Measurements from ENCODE around the gene KNDC1. TPM values are rescaled to one million over a fixed set of nuclear protein-coding genes. Genes with fewer than 3 reads are reported as not detected.
"Not testable (repeated sequence)": the region's sequence is repeated elsewhere in the genome, so short reads cannot be mapped to it uniquely, and the experiment has no call there.

Gene KNDC1
- total RNA-seq, 5 donors from 2014 or later (not counting 1 experiment from before 2014, with no cell fraction given), result 0.09 to 1.2 (median 0.35) TPM

GRCh38 chr10:133133471-133134231, 26.4 kb upstream of the KNDC1 start:
- ChIA-PET POLR2A (no interaction called here), CTCF (no interaction called here)
- Histone ChIP-seq H3K27ac (ENCODE audit: low read length) (no peak overlapping the region), H3K36me3 (ENCODE audit: control insufficient read depth in 2 of 2, extremely low read depth in 1 of 2, insufficient read depth in 1 of 2, low read length in 1 of 2) (no peaks in the 10 kb centered on the region), H3K9me3 (no peaks in the 10 kb centered on the region), H3K27me3 (replicated peaks in 1 of 2; ENCODE audit: control insufficient read depth in 2 of 2, extremely low read depth in 1 of 2, insufficient read depth in 2 of 2, low read length in 1 of 2) (no peaks in the 10 kb centered on the region), H3K4me1 (ENCODE audit: control insufficient read depth in 1 of 2, extremely low read depth in 1 of 2, insufficient read depth in 2 of 2, low read length in 2 of 2) (no peaks in the 10 kb centered on the region), H3K4me3 (ENCODE audit: control insufficient read depth in 1 of 2, extremely low read depth in 1 of 2, low read length in 1 of 2) (no peak overlapping the region)
- H3K27me3 Mint-ChIP-seq, result no peaks in the 10 kb centered on the region
- no peak for ATAC-seq (replicated peaks in 1 of 4)
- 89% methylated on average over 20 of the region's 20 CpGs for whole genome bisulfite sequencing (ENCODE audit: insufficient coverage)
- no peaks in the 10 kb centered on the region for H3K9me3 Mint-ChIP-seq
- H3K4me1 Mint-ChIP-seq, result peaks cover 0 to 3% (median 0%) of the 10 kb centered on the region in 3 donors
- H3K4me3 Mint-ChIP-seq, result no peak overlapping the region
- H3K27ac Mint-ChIP-seq, result no peak overlapping the region
- no peak for DNase-seq
- no peaks in the 10 kb centered on the region for H3K36me3 Mint-ChIP-seq

GRCh38 chr10:133134411-133135115, 25.5 kb upstream of the KNDC1 start:
- Mint-ChIP-seq H3K9me3 (no peaks in the 10 kb centered on the region), H3K36me3 (no peaks in the 10 kb centered on the region)
- WGBS (ENCODE audit: insufficient coverage), result 79% methylated on average over 16 of the region's 20 CpGs

GRCh38 chr10:133135116-133135465, 24.9 kb upstream of the KNDC1 start:
- Mint-ChIP-seq H3K27ac (no peak overlapping the region), H3K4me1 (peaks cover 0 to 3% (median 0%) of the 10 kb centered on the region in 3 donors), H3K4me3 (no peak overlapping the region), H3K9me3 (no peaks in the 10 kb centered on the region), H3K36me3 (no peaks in the 10 kb centered on the region), H3K27me3 (no peaks in the 10 kb centered on the region)
- H3K4me1 ChIP-seq (ENCODE audit: control insufficient read depth in 1 of 2, extremely low read depth in 1 of 2, insufficient read depth in 2 of 2, low read length in 2 of 2), result no peaks in the 10 kb centered on the region
- ATAC-seq (replicated peaks in 1 of 4) (no peak), DNase-seq (no peak)
- H3K36me3 ChIP-seq (ENCODE audit: control insufficient read depth in 2 of 2, extremely low read depth in 1 of 2, insufficient read depth in 1 of 2, low read length in 1 of 2), result no peaks in the 10 kb centered on the region
- POLR2A ChIA-PET, result no interaction called here
- no peak overlapping the region for H3K27ac ChIP-seq (ENCODE audit: low read length)
- no peak overlapping the region for H3K4me3 ChIP-seq (ENCODE audit: control insufficient read depth in 1 of 2, extremely low read depth in 1 of 2, low read length in 1 of 2)
- WGBS (ENCODE audit: insufficient coverage), result 96% methylated on average over 8 of the region's 8 CpGs
- CTCF ChIA-PET, result no interaction called here
- H3K27me3 ChIP-seq (replicated peaks in 1 of 2; ENCODE audit: control insufficient read depth in 2 of 2, extremely low read depth in 1 of 2, insufficient read depth in 2 of 2, low read length in 1 of 2), result peaks cover 0 to 7% of the 10 kb centered on the region in 2 experiments
- H3K9me3 ChIP-seq, result no peaks in the 10 kb centered on the region

More at GRCh38 chr10:133134411-133135115, 25.5 kb upstream of the KNDC1 start:
- peaks cover 0 to 3% of the 10 kb centered on the region in 2 experiments for H3K27me3 ChIP-seq (replicated peaks in 1 of 2; ENCODE audit: control insufficient read depth in 2 of 2, extremely low read depth in 1 of 2, insufficient read depth in 2 of 2, low read length in 1 of 2)
- H3K4me3 ChIP-seq (ENCODE audit: control insufficient read depth in 1 of 2, extremely low read depth in 1 of 2, low read length in 1 of 2), result no peak overlapping the region
- H3K36me3 ChIP-seq (ENCODE audit: control insufficient read depth in 2 of 2, extremely low read depth in 1 of 2, insufficient read depth in 1 of 2, low read length in 1 of 2), result no peaks in the 10 kb centered on the region
- ATAC-seq (replicated peaks in 1 of 4), result no peak
- no peak overlapping the region for H3K4me3 Mint-ChIP-seq
- ChIA-PET POLR2A (no interaction called here), CTCF (no interaction called here)
- no peaks in the 10 kb centered on the region for H3K9me3 ChIP-seq
- H3K4me1 Mint-ChIP-seq, result peaks cover 0 to 3% (median 0%) of the 10 kb centered on the region in 3 donors
- H3K27me3 Mint-ChIP-seq, result no peaks in the 10 kb centered on the region
- no peak for DNase-seq
- H3K27ac Mint-ChIP-seq, result no peak overlapping the region
- H3K27ac ChIP-seq (ENCODE audit: low read length), result no peak overlapping the region
- H3K4me1 ChIP-seq (ENCODE audit: control insufficient read depth in 1 of 2, extremely low read depth in 1 of 2, insufficient read depth in 2 of 2, low read length in 2 of 2), result no peaks in the 10 kb centered on the region

- peaks cover 0 to 31% of the 10 kb centered on the region in 2 experiments for H3K27me3 ChIP-seq (replicated peaks in 1 of 2; ENCODE audit: control insufficient read depth in 2 of 2, extremely low read depth in 1 of 2, insufficient read depth in 2 of 2, low read length in 1 of 2)
- H3K4me3 Mint-ChIP-seq; H3K27ac ChIP-seq (ENCODE audit: low read length); CTCF ChIA-PET; POLR2A ChIA-PET; H3K4me3 ChIP-seq (ENCODE audit: control insufficient read depth in 1 of 2, extremely low read depth in 1 of 2, low read length in 1 of 2); H3K9me3 ChIP-seq; ATAC-seq (replicated peaks in 1 of 4); H3K4me1 Mint-ChIP-seq; DNase-seq; H3K9me3 Mint-ChIP-seq; H3K27me3 Mint-ChIP-seq; H3K27ac Mint-ChIP-seq; H3K4me1 ChIP-seq (ENCODE audit: control insufficient read depth in 1 of 2, extremely low read depth in 1 of 2, insufficient read depth in 2 of 2, low read length in 2 of 2); H3K36me3 Mint-ChIP-seq; H3K36me3 ChIP-seq (ENCODE audit: control insufficient read depth in 2 of 2, extremely low read depth in 1 of 2, insufficient read depth in 1 of 2, low read length in 1 of 2): not testable (repeated sequence)
- 89% methylated on average over 3 of the region's 12 CpGs for WGBS (ENCODE audit: insufficient coverage)
These were observed 22.4 kb upstream of the KNDC1 start for GRCh38 chr10:133137486-133138145.

- Histone ChIP-seq H3K36me3 (ENCODE audit: control insufficient read depth in 2 of 2, extremely low read depth in 1 of 2, insufficient read depth in 1 of 2, low read length in 1 of 2) (no peaks in the 10 kb centered on the region), H3K9me3 (no peaks in the 10 kb centered on the region), H3K4me3 (ENCODE audit: control insufficient read depth in 1 of 2, extremely low read depth in 1 of 2, low read length in 1 of 2) (no peak overlapping the region), H3K4me1 (ENCODE audit: control insufficient read depth in 1 of 2, extremely low read depth in 1 of 2, insufficient read depth in 2 of 2, low read length in 2 of 2) (no peaks in the 10 kb centered on the region), H3K27ac (ENCODE audit: low read length) (no peak overlapping the region), H3K27me3 (replicated peaks in 1 of 2; ENCODE audit: control insufficient read depth in 2 of 2, extremely low read depth in 1 of 2, insufficient read depth in 2 of 2, low read length in 1 of 2) (peaks cover 0 to 47% of the 10 kb centered on the region in 2 experiments)
- Mint-ChIP-seq H3K4me1 (peaks cover 4 to 12% (median 11%) of the 10 kb centered on the region in 3 donors), H3K36me3 (no peaks in the 10 kb centered on the region), H3K27ac (no peak overlapping the region), H3K27me3 (peaks cover 12 to 16% of the 10 kb centered on the region in 2 donors), H3K9me3 (no peaks in the 10 kb centered on the region), H3K4me3 (no peak overlapping the region)
- DNase-seq, result peak in 1 of 35 experiments; percentile 10
- ChIA-PET CTCF (no interaction called here), POLR2A (no interaction called here)
- ATAC-seq (replicated peaks in 1 of 4), result no peak
- WGBS (ENCODE audit: insufficient coverage), result 32% methylated on average over 16 of the region's 17 CpGs
These were observed 20.4 kb upstream of the KNDC1 start for GRCh38 chr10:133139551-133140065.

- POLR2A ChIA-PET, result no interaction called here
- H3K27me3 ChIP-seq (replicated peaks in 1 of 2; ENCODE audit: control insufficient read depth in 2 of 2, extremely low read depth in 1 of 2, insufficient read depth in 2 of 2, low read length in 1 of 2), result peaks cover 0 to 53% of the 10 kb centered on the region in 2 experiments
- H3K27ac Mint-ChIP-seq, result no peak overlapping the region
- H3K4me1 Mint-ChIP-seq, result peaks cover 4 to 12% (median 9%) of the 10 kb centered on the region in 3 donors
- H3K27ac ChIP-seq (ENCODE audit: low read length), result no peak overlapping the region
- DNase-seq (peak in 1 of 35 experiments; percentile 5), ATAC-seq (replicated peaks in 1 of 4) (no peak)
- no peaks in the 10 kb centered on the region for H3K36me3 Mint-ChIP-seq
- H3K27me3 Mint-ChIP-seq, result peaks cover 20 to 26% of the 10 kb centered on the region in 2 donors
- no peaks in the 10 kb centered on the region for H3K36me3 ChIP-seq (ENCODE audit: control insufficient read depth in 2 of 2, extremely low read depth in 1 of 2, insufficient read depth in 1 of 2, low read length in 1 of 2)
- CTCF ChIA-PET, result no interaction called here
- WGBS (ENCODE audit: insufficient coverage), result 83% methylated on average over 21 of the region's 26 CpGs
- no peak overlapping the region for H3K4me3 Mint-ChIP-seq
- H3K4me1 ChIP-seq (ENCODE audit: control insufficient read depth in 1 of 2, extremely low read depth in 1 of 2, insufficient read depth in 2 of 2, low read length in 2 of 2), result no peaks in the 10 kb centered on the region
- no peaks in the 10 kb centered on the region for H3K9me3 Mint-ChIP-seq
- H3K9me3 ChIP-seq, result no peaks in the 10 kb centered on the region
- H3K4me3 ChIP-seq (ENCODE audit: control insufficient read depth in 1 of 2, extremely low read depth in 1 of 2, low read length in 1 of 2), result no peak overlapping the region
These were observed 19.4 kb upstream of the KNDC1 start for GRCh38 chr10:133140417-133141143.
